Occipital lobe (tissue), 3 donors: ENCODE data around the gene PARN. TPM values are rescaled to one million over a fixed set of nuclear protein-coding genes. Genes with fewer than 3 reads are reported as not detected.
"Not testable (repeated sequence)": the region's sequence is repeated elsewhere in the genome, so short reads cannot be mapped to it uniquely, and the experiment has no call there.

ENCODE experiments used
- DNase-seq: peaks from one replicate; lab custom pipeline; 2025; lab: John Stamatoyannopoulos, UW
- small RNA-seq: library from RNA; depleted of rRNA; stranded (forward); fragments of <200 nt; gene quantifications from one replicate; pipeline ENCODE3, GENCODE V24; 2014
- total RNA-seq: library from RNA; depleted of rRNA; stranded (reverse); fragments of >200 nt; gene quantifications from one replicate; pipeline ENCODE4 v1.2.3, GENCODE V29; 2014

Gene PARN
- total RNA-seq, 1 donor from 2014 or later, result 25.6 TPM

GRCh38 chr16:14400978-14401710, 228.9 kb downstream of the PARN start:
- DNase-seq, result not testable (repeated sequence)

- DNase-seq, result no peak
Observed at GRCh38 chr16:14400285-14400977, 229.6 kb downstream of the PARN start.

GRCh38 chr16:14399378-14400284, 230.4 kb downstream of the PARN start:
- DNase-seq, result peak; percentile 58

- DNase-seq, result no peak
Observed at GRCh38 chr16:14398014-14398717, 231.9 kb downstream of the PARN start.

GRCh38 chr16:14395710-14396304, 234.3 kb downstream of the PARN start:
- DNase-seq, result not testable (repeated sequence)

- DNase-seq, result no peak
Observed at GRCh38 chr16:14394834-14395233, 235.2 kb downstream of the PARN start.

GRCh38 chr16:14392960-14393359, 237.1 kb downstream of the PARN start:
- no peak for DNase-seq

GRCh38 chr16:14389359-14389758, 240.7 kb downstream of the PARN start:
- DNase-seq, result no peak

GRCh38 chr16:14388243-14388642, 241.8 kb downstream of the PARN start:
- DNase-seq, result no peak

GRCh38 chr16:14386115-14386514, 243.9 kb downstream of the PARN start:
- no peak for DNase-seq

Small RNA genes lying within 50 kb of the gene (small RNA-seq; reads per million reads assigned to genes)
- gene RN7SL274P (not detected), gene RNU7-125P (not detected)

Other genes starting within 250 kb of the PARN start
- gene BFAR, start 2.7 kb upstream of the PARN start, total RNA-seq, result 52.6 TPM
- not detected for gene PLA2G10, start 64.0 kb upstream of the PARN start, total RNA-seq
- gene NPIPA3, start 73.2 kb upstream of the PARN start, total RNA-seq, result 0.94 TPM
- not detected for gene NPIPA2, start 112.3 kb upstream of the PARN start, total RNA-seq
- 33.5 TPM for gene NOMO1, start 203.5 kb upstream of the PARN start, total RNA-seq